ENCODE data around the gene CFAP70. TPM values are rescaled to one million over a fixed set of nuclear protein-coding genes. Genes with fewer than 3 reads are reported as not detected.
"Not testable (repeated sequence)": the region's sequence is repeated elsewhere in the genome, so short reads cannot be mapped to it uniquely, and the experiment has no call there.

The CFAP70 gene
- total RNA-seq, 2 experiments from 2014 or later: 0.28 to 0.70 TPM

GRCh38 chr10:73263693-73264347, 94.8 kb downstream of the CFAP70 start:
- Mint-ChIP-seq H3K36me3 (ENCODE audit: low read depth) (no peaks in the 10 kb centered on the region), H3K27ac (no peak overlapping the region), H3K27me3 (no peaks in the 10 kb centered on the region), H3K4me1 (peaks cover 9% of the 10 kb centered on the region), H3K9me3 (peaks cover 6% of the 10 kb centered on the region), H3K4me3 (no peak overlapping the region)
- DNase-seq: no peak
- ChIA-PET POLR2A (interaction anchor here (2.2 to 3.2 kb wide), 2 partner anchors 11 to 17 kb away, joined by 9 to 13 read pairs; partner anchors contain the start of genes DNAJC9 and MRPS16), CTCF (interaction anchor here (0.7 to 2.2 kb wide), 15 partner anchors 8 to 396 kb away, joined by 3 to 16 read pairs (median 4); partner anchors contain the start of genes CFAP70, DNAJC9 and MRPS16)

- Mint-ChIP-seq H3K27me3 (no peaks in the 10 kb centered on the region), H3K9me3 (peaks cover 7% of the 10 kb centered on the region), H3K4me3 (no peak overlapping the region), H3K4me1 (peaks cover 9% of the 10 kb centered on the region), H3K27ac (no peak overlapping the region), H3K36me3 (ENCODE audit: low read depth) (no peaks in the 10 kb centered on the region)
- ChIA-PET CTCF (interaction anchor here (1.2 to 2.2 kb wide), 10 partner anchors 9 to 397 kb away, joined by 3 to 16 read pairs (median 5); partner anchors contain the start of genes CFAP70, DNAJC9 and MRPS16), POLR2A (interaction anchor here (2.2 to 3.2 kb wide), 2 partner anchors 10 to 16 kb away, joined by 9 to 13 read pairs; partner anchors contain the start of genes DNAJC9 and MRPS16)
- no peak for DNase-seq
Observed at GRCh38 chr10:73262880-73263555, 95.6 kb downstream of the CFAP70 start.

DNA sequence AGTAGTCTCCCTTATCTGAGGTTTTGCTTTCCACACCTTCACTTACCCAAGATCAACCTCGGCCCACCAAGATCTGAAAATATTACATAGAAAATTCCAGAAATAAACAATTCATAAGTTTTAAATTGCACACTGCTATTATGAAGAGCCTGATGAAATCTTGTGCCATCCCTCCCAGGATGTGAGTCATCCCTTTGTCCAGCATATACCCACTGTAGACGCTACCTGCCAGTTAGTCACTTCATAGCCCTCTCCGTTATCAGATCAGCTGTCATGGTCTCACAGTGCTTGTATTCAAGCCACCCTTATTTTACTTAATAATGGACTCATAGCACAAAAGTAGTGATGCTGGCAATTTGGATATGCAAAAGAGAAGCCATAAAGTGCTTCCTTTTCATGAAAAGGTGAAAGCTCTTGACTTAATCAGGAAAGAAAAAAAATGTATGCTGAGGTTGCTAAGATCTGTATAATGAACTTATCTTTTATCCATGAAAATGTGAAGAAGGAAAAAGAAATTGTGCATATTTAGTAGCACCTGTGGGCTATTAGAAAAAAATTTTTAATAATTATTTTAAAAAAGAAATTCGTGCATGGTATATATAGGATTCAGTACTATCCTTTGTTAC, 96.4 kb downstream of the CFAP70 start:
- peaks cover 10% of the 10 kb centered on the region for H3K4me1 Mint-ChIP-seq
- POLR2A ChIA-PET: interaction anchor here (3.2 kb wide), 1 partner anchor 9 kb away, joined by 13 read pairs; the partner anchor contains the start of gene MRPS16
- DNase-seq: no peak
- H3K9me3 Mint-ChIP-seq: peaks cover 7% of the 10 kb centered on the region
- H3K4me3 Mint-ChIP-seq: no peak overlapping the region
- H3K27me3 Mint-ChIP-seq: no peaks in the 10 kb centered on the region
- H3K27ac Mint-ChIP-seq: no peak overlapping the region
- CTCF ChIA-PET: interaction anchor here (0.6 to 2.4 kb wide), 2 partner anchors 24 to 382 kb away, joined by 3 to 7 read pairs; no protein-coding TSS in a partner anchor
- H3K36me3 Mint-ChIP-seq (ENCODE audit: low read depth): no peaks in the 10 kb centered on the region

GRCh38 chr10:73261362-73261995, 97.2 kb downstream of the CFAP70 start:
- POLR2A ChIA-PET: interaction anchor here (3.2 kb wide), 1 partner anchor 9 kb away, joined by 13 read pairs; the partner anchor contains the start of gene MRPS16
- Mint-ChIP-seq H3K4me3 (no peak overlapping the region), H3K9me3 (peaks cover 7% of the 10 kb centered on the region), H3K4me1 (peaks cover 13% of the 10 kb centered on the region), H3K27ac (no peak overlapping the region), H3K36me3 (ENCODE audit: low read depth) (no peaks in the 10 kb centered on the region), H3K27me3 (no peaks in the 10 kb centered on the region)
- CTCF ChIA-PET: interaction anchor here (0.6 to 2.4 kb wide), 2 partner anchors 24 to 382 kb away, joined by 3 to 7 read pairs; no protein-coding TSS in a partner anchor
- DNase-seq: no peak

GRCh38 chr10:73258612-73259011, 100.1 kb downstream of the CFAP70 start:
- H3K27ac Mint-ChIP-seq; H3K9me3 Mint-ChIP-seq; H3K36me3 Mint-ChIP-seq (ENCODE audit: low read depth); POLR2A ChIA-PET; H3K27me3 Mint-ChIP-seq; DNase-seq; CTCF ChIA-PET; H3K4me3 Mint-ChIP-seq: not testable (repeated sequence)
- H3K4me1 Mint-ChIP-seq: peaks cover 13% of the 10 kb centered on the region

GRCh38 chr10:73253225-73253555, 105.5 kb downstream of the CFAP70 start:
- H3K4me3 Mint-ChIP-seq: peak overlapping the region; percentile 99
- peak overlapping the region; percentile 95 for H3K27ac Mint-ChIP-seq
- H3K4me1 Mint-ChIP-seq: peaks cover 45% of the 10 kb centered on the region
- no peak for DNase-seq
- ChIA-PET CTCF (interaction anchor here (1.0 to 3.0 kb wide), 5 partner anchors 10 to 391 kb away, joined by 3 to 16 read pairs (median 3); no protein-coding TSS in a partner anchor), POLR2A (interaction anchor here (0.7 to 3.7 kb wide), 13 partner anchors 10 to 492 kb away, joined by 3 to 42 read pairs (median 9); partner anchors contain the start of genes ANXA7, CFAP70, P4HA1 and PPP3CB)
- H3K9me3 Mint-ChIP-seq: no peaks in the 10 kb centered on the region
- H3K27me3 Mint-ChIP-seq: no peaks in the 10 kb centered on the region
- peaks cover 36% of the 10 kb centered on the region for H3K36me3 Mint-ChIP-seq (ENCODE audit: low read depth)

DNA sequence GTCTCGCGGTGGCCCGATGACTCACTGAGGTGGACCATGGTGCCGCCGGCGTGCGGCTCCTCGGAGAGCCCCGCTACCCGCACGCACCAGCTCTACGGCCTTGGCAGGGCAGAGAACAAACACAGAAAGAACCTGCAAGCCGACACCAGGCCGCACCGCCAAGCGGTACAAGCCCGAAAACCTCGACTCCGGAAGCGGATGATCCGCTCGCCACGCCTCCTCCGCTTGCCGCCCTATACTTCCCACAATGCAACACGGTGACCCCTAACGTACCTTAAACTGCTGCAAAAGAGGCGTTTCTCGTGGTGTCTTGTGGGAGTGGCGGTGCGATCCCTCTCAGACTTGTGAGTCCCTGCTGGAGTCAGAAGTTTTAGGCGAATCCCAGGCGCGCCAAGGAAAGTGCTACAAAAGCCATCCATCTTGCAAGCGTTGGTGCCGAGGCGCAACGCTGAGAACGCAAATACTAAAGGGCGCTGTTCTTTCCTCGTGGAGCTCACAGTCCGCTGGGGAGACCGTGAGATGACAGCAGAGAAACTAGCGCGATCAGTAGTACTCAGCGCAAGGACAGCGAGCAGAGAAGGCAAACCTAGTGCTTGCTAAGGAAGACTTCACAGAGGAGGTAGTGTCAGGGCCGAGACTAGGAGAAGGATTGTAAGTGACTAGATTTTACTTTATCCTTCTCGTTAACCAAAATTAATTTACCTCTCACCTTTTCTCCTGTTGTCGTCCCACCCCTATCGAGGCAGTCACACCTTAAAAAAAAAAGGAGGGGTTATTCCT, 106.0 kb downstream of the CFAP70 start, which contains the start of gene MRPS16:
Gene MRPS16, minus strand, starts transcription at position 200 of the 780 bp plus-strand sequence. Its CDS starts 162 bp downstream, at position 38.
- peaks cover 41% of the 10 kb centered on the region for H3K36me3 Mint-ChIP-seq (ENCODE audit: low read depth)
- POLR2A ChIA-PET: interaction anchor here (0.7 to 3.7 kb wide), 22 partner anchors 8 to 558 kb away, joined by 3 to 42 read pairs (median 7); partner anchors contain the start of genes ANXA7, CFAP70, CHCHD1 and ECD
- peaks cover 51% of the 10 kb centered on the region for H3K4me1 Mint-ChIP-seq
- peak within 1 kb of the TSS; percentile 95 for H3K27ac Mint-ChIP-seq
- H3K4me3 Mint-ChIP-seq: peak within 1 kb of the TSS; percentile 99
- H3K27me3 Mint-ChIP-seq: no peaks in the 10 kb centered on the region
- no peaks in the 10 kb centered on the region for H3K9me3 Mint-ChIP-seq
- peak; percentile 95 for DNase-seq
- CTCF ChIA-PET: interaction anchor here (1.0 to 3.0 kb wide), 7 partner anchors 11 to 391 kb away, joined by 3 to 16 read pairs (median 3); no protein-coding TSS in a partner anchor

- Mint-ChIP-seq H3K27ac (peak overlapping the region; percentile 95), H3K27me3 (no peaks in the 10 kb centered on the region), H3K9me3 (no peaks in the 10 kb centered on the region), H3K4me3 (peak overlapping the region; percentile 99), H3K4me1 (peaks cover 52% of the 10 kb centered on the region), H3K36me3 (ENCODE audit: low read depth) (peaks cover 42% of the 10 kb centered on the region)
- peak; percentile 21 for DNase-seq
- POLR2A ChIA-PET: interaction anchor here (0.7 to 3.7 kb wide), 23 partner anchors 8 to 559 kb away, joined by 3 to 42 read pairs (median 7); partner anchors contain the start of genes ANXA7, CFAP70, CHCHD1 and ECD
- CTCF ChIA-PET: interaction anchor here (1.0 to 1.2 kb wide), 3 partner anchors 12 to 277 kb away, joined by 3 to 6 read pairs (median 3); no protein-coding TSS in a partner anchor
Observed at GRCh38 chr10:73251683-73252444, 106.8 kb downstream of the CFAP70 start.

DNA sequence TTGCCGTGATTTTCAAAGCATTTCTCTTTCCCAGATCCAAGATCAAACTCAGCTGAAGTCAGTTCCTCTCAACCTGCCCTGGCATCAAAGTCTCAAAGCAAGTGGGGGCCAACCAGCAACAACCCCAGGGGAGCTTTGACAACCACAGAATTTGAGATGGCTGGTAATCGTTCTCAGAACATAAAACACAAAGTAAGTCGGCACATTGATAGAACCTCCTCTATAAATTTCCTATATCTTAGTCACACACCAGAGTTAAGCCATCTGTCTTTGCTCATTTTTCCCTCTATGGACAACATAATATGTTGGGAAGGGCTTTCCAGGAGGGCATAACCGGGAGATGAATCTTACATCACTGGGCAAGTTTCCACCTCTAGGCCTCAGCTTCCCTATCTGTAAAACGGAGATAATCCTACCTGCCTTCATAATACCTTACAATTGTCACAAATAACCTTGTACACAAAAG, 110.4 kb downstream of the CFAP70 start:
- peaks cover 70% of the 10 kb centered on the region for H3K4me1 Mint-ChIP-seq
- CTCF ChIA-PET: interaction anchor here (1.3 kb wide), 1 partner anchor 15 kb away, joined by 6 read pairs; no protein-coding TSS in a partner anchor
- POLR2A ChIA-PET: interaction anchor here (0.6 to 3.5 kb wide), 6 partner anchors 15 to 495 kb away, joined by 3 to 37 read pairs (median 6); partner anchors contain the start of genes NUDT13, P4HA1, PPP3CB and SEC24C

GRCh38 chr10:73247509-73248258, 111.0 kb downstream of the CFAP70 start:
- peaks cover 82% of the 10 kb centered on the region for H3K36me3 Mint-ChIP-seq (ENCODE audit: low read depth)
- peak overlapping the region; percentile 99 for H3K4me3 Mint-ChIP-seq
- peak overlapping the region; percentile 95 for H3K27ac Mint-ChIP-seq
- no peaks in the 10 kb centered on the region for H3K9me3 Mint-ChIP-seq
- H3K27me3 Mint-ChIP-seq: no peaks in the 10 kb centered on the region
- H3K4me1 Mint-ChIP-seq: peaks cover 71% of the 10 kb centered on the region
- ChIA-PET POLR2A (interaction anchor here (0.6 to 3.5 kb wide), 32 partner anchors 8 to 950 kb away, joined by 3 to 37 read pairs (median 6); partner anchors contain the start of genes ANXA7, CFAP70, DNAJB12 and ECD), CTCF (interaction anchor here (0.6 to 2.2 kb wide), 5 partner anchors 8 to 164 kb away, joined by 3 to 7 read pairs (median 4); no protein-coding TSS in a partner anchor)
- no peak for DNase-seq

More for the DNA sequence above, 110.4 kb downstream of the CFAP70 start:
- no peaks in the 10 kb centered on the region for H3K27me3 Mint-ChIP-seq
- no peaks in the 10 kb centered on the region for H3K9me3 Mint-ChIP-seq
- no peak overlapping the region for H3K4me3 Mint-ChIP-seq
- no peak for DNase-seq
- peak overlapping the region; percentile 95 for H3K27ac Mint-ChIP-seq
- peaks cover 77% of the 10 kb centered on the region for H3K36me3 Mint-ChIP-seq (ENCODE audit: low read depth)
